Brain pericyte (primary cell): ENCODE results near the gene TMEM200A.

Experiments used
- DNase-seq: peaks from one replicate; pipeline ENCODE4 v3.0.0-alpha.2; 2012; ENCODE audit warnings: low read depth, low spot score

The TMEM200A gene

GRCh38 chr6:130424710-130425109, 58.9 kb downstream of the TMEM200A start:
- DNase-seq = no peak

- DNase-seq = no peak
Measured at GRCh38 chr6:130425537-130425936, 59.7 kb downstream of the TMEM200A start.

- no peak for DNase-seq
Measured at GRCh38 chr6:130426066-130426721, 60.4 kb downstream of the TMEM200A start.

- no peak for DNase-seq
Measured at GRCh38 chr6:130431346-130431852, 65.6 kb downstream of the TMEM200A start.

GRCh38 chr6:130432838-130433237, 67.0 kb downstream of the TMEM200A start:
- DNase-seq = no peak

GRCh38 chr6:130434174-130434873, 68.5 kb downstream of the TMEM200A start:
- no peak for DNase-seq

- DNase-seq = no peak
Measured at GRCh38 chr6:130435181-130435580, 69.4 kb downstream of the TMEM200A start.

- no peak for DNase-seq
Measured at GRCh38 chr6:130437961-130438360, 72.1 kb downstream of the TMEM200A start.

GRCh38 chr6:130447374-130447773, 81.6 kb downstream of the TMEM200A start:
- no peak for DNase-seq

GRCh38 chr6:130452336-130452735, 86.5 kb downstream of the TMEM200A start:
- DNase-seq = no peak

- DNase-seq = no peak
Measured at GRCh38 chr6:130453230-130453629, 87.4 kb downstream of the TMEM200A start.

- no peak for DNase-seq
Measured at GRCh38 chr6:130457605-130458004, 91.8 kb downstream of the TMEM200A start.

GRCh38 chr6:130459316-130459715, 93.5 kb downstream of the TMEM200A start:
- DNase-seq = no peak

GRCh38 chr6:130460934-130461333, 95.1 kb downstream of the TMEM200A start:
- no peak for DNase-seq

GRCh38 chr6:130466052-130466747, 100.4 kb downstream of the TMEM200A start:
- no peak for DNase-seq

GRCh38 chr6:130466748-130467061, 100.9 kb downstream of the TMEM200A start:
- no peak for DNase-seq

GRCh38 chr6:130467146-130468050, 101.6 kb downstream of the TMEM200A start:
- no peak for DNase-seq

GRCh38 chr6:130470766-130471165, 104.9 kb downstream of the TMEM200A start:
- DNase-seq = no peak

- DNase-seq = no peak
Measured at GRCh38 chr6:130473886-130474285, 108.1 kb downstream of the TMEM200A start.

- no peak for DNase-seq
Measured at GRCh38 chr6:130482645-130483390, 117.0 kb downstream of the TMEM200A start.

GRCh38 chr6:130485870-130486269, 120.1 kb downstream of the TMEM200A start:
- DNase-seq = no peak
